Measurements from ENCODE around the gene CPTP.

- TF ChIP-seq CTCF (conservative IDR thresholded peaks at IDR 0.05; ENCODE audit: low read length) (no peak), EZH2phosphoT487 (IDR thresholded peaks at IDR 0.05; ENCODE audit: borderline replicate concordance) (no peak)
These were observed 6.7 kb downstream of the CPTP start, which contains the start of gene TAS1R3 for GRCh38 chr1:1331068-1331965.
